Neural crest cell (in vitro differentiated cells): ENCODE results near the gene FLYWCH1. TPM values are rescaled to one million over a fixed set of nuclear protein-coding genes. Genes with fewer than 3 reads are reported as not detected.

Experiments used
- DNase-seq: peaks from one replicate; pipeline ENCODE4 v3.0.0; 2021; ENCODE audit warnings: low read depth, mixed read lengths, low spot score
- H3K27ac Mint-ChIP-seq: one replicate; pipeline ENCODE4 v1.8.0; 2021; ENCODE audit warnings: mild to moderate bottlenecking, mixed read lengths; ENCODE audit not compliant: unreplicated experiment
- H3K27me3 Mint-ChIP-seq: 2 replicates; pipeline ENCODE4 v1.8.0; 2021; ENCODE audit warnings: low read depth, mild to moderate bottlenecking, mixed read lengths
- H3K36me3 Mint-ChIP-seq: 2 replicates; pipeline ENCODE4 v1.8.0; 2021; ENCODE audit warnings: low read depth, mild to moderate bottlenecking, mixed read lengths
- H3K4me1 Mint-ChIP-seq: 2 replicates; pipeline ENCODE4 v1.8.0; 2021; ENCODE audit warnings: mixed read lengths
- H3K4me3 Mint-ChIP-seq: one replicate; pipeline ENCODE4 v1.8.0; 2021; ENCODE audit warnings: mild to moderate bottlenecking, mixed read lengths
- H3K9me3 Mint-ChIP-seq: 2 replicates; pipeline ENCODE4 v1.8.0; 2021; ENCODE audit warnings: mixed read lengths
- CTCF ChIP-seq: fragments of 200-600 bp; sonication (generic); conservative IDR thresholded peaks from 2 replicates; pipeline ENCODE4 v1.5.0; 2021; ENCODE audit warnings: antibody characterized with exemption, mild to moderate bottlenecking
- total RNA-seq: library from RNA; stranded (reverse); gene quantifications from 2 replicates; pipeline ENCODE4 v1.2.1, GENCODE V29; 2021

The FLYWCH1 gene
- total RNA-seq, 1 donor from 2014 or later, result 26.4 TPM

GRCh38 chr16:2981177-2981898 lies 69.6 kb downstream of the FLYWCH1 start:
- peaks cover 23% of the 10 kb centered on the region for H3K4me1 Mint-ChIP-seq
- peaks cover 15% of the 10 kb centered on the region for H3K27me3 Mint-ChIP-seq
- no peak for DNase-seq

DNA sequence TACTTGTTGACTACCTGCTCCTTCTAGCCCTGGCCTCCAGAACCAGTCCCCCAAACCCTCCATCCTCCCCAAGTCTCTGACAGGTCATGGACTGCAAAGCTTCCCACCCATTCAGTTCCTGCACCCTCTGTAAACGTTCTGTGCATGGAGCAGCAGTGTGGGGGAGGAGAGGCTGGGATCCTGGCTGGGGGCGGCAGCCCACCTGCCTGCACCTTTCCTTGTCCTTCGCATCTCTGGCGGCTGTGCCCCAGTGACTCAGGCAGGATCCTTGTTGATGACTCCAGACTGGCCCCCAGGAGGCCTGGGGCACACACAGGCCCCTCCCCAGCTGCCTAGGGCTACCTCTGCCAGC lies 70.1 kb downstream of the FLYWCH1 start:
- H3K27me3 Mint-ChIP-seq, result peaks cover 15% of the 10 kb centered on the region
- no peaks in the 10 kb centered on the region for H3K36me3 Mint-ChIP-seq
- TF ChIP-seq CTCF, result no peak

More at GRCh38 chr16:2981177-2981898, 69.6 kb downstream of the FLYWCH1 start:
- H3K9me3 Mint-ChIP-seq, result no peaks in the 10 kb centered on the region
- peak overlapping the region; percentile 62 for H3K27ac Mint-ChIP-seq
- TF ChIP-seq CTCF, result no peak
- no peaks in the 10 kb centered on the region for H3K36me3 Mint-ChIP-seq
- peak overlapping the region; percentile 83 for H3K4me3 Mint-ChIP-seq

DNA sequence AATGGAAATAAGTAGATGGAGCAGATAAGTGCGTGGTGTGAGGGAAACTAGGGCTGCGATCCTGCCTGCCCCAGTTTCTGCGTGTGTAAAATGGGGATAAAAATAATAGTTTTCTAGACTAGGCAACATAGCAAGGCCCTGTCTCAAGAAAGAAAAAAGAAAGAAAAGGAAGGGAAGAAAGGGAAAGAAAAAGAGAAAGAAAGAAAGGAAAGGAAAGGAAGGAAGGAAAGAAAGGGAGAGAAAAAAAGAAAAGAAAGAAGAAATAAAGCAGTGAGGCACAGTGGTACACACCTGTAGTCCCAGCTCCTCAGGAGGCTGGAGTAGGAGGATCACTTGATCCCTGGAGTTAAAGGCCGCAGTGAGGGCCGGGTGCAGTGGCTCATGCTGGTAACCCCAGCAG lies 70.7 kb downstream of the FLYWCH1 start:
- Mint-ChIP-seq H3K27me3 (peaks cover 15% of the 10 kb centered on the region), H3K4me1 (peaks cover 17% of the 10 kb centered on the region), H3K4me3 (no peak overlapping the region), H3K27ac (no peak overlapping the region), H3K36me3 (no peaks in the 10 kb centered on the region), H3K9me3 (no peaks in the 10 kb centered on the region)
- TF ChIP-seq CTCF, result no peak
- DNase-seq, result no peak

More for the DNA sequence above, 70.1 kb downstream of the FLYWCH1 start:
- Mint-ChIP-seq H3K27ac (no peak overlapping the region), H3K4me1 (peaks cover 22% of the 10 kb centered on the region), H3K9me3 (no peaks in the 10 kb centered on the region), H3K4me3 (peak overlapping the region; percentile 83)
- no peak for DNase-seq

GRCh38 chr16:2983706-2984136 lies 72.0 kb downstream of the FLYWCH1 start:
- Mint-ChIP-seq H3K36me3 (no peaks in the 10 kb centered on the region), H3K4me1 (peaks cover 13% of the 10 kb centered on the region), H3K27ac (peak overlapping the region; percentile 71), H3K4me3 (peak overlapping the region; percentile 72), H3K27me3 (peaks cover 15% of the 10 kb centered on the region), H3K9me3 (no peaks in the 10 kb centered on the region)
- DNase-seq, result peak; percentile 80
- peak; percentile 92 for TF ChIP-seq CTCF

GRCh38 chr16:2985462-2985861 lies 73.7 kb downstream of the FLYWCH1 start:
- Mint-ChIP-seq H3K27ac (no peak overlapping the region), H3K36me3 (no peaks in the 10 kb centered on the region), H3K4me3 (no peak overlapping the region), H3K4me1 (peaks cover 13% of the 10 kb centered on the region), H3K27me3 (peaks cover 15% of the 10 kb centered on the region), H3K9me3 (no peaks in the 10 kb centered on the region)
- TF ChIP-seq CTCF, result no peak
- no peak for DNase-seq
